Type B pancreatic cell (in vitro differentiated cells): ENCODE results near the gene CCDC171. TPM values are rescaled to one million over a fixed set of nuclear protein-coding genes. Genes with fewer than 3 reads are reported as not detected.
A peak's percentile ranks its signal among the peaks of the same experiment; 100 is the strongest.
"Not testable (repeated sequence)": the region's sequence is repeated elsewhere in the genome, so short reads cannot be mapped to it uniquely, and the experiment has no call there.

Experiments
- DNase-seq: peaks from one replicate; pipeline ENCODE4 v3.0.0; 2021; ENCODE audit warnings: mixed read lengths; ENCODE audit not compliant: unreplicated experiment; ENCODE audit errors: extremely low spot score
- H3K27ac Mint-ChIP-seq: 2 replicates; pipeline ENCODE4 v1.8.0; 2021; ENCODE audit warnings: mild to moderate bottlenecking, mixed read lengths
- H3K27me3 Mint-ChIP-seq: 2 replicates; pipeline ENCODE4 v1.8.0; 2021; ENCODE audit warnings: mixed read lengths
- H3K36me3 Mint-ChIP-seq: 2 replicates; pipeline ENCODE4 v1.8.0; 2021; ENCODE audit warnings: mixed read lengths
- H3K4me1 Mint-ChIP-seq: one replicate; pipeline ENCODE4 v1.8.0; 2021; ENCODE audit warnings: mixed read lengths; ENCODE audit not compliant: unreplicated experiment
- H3K4me3 Mint-ChIP-seq: 2 replicates; pipeline ENCODE4 v1.8.0; 2021; ENCODE audit warnings: mild to moderate bottlenecking, mixed read lengths
- H3K9me3 Mint-ChIP-seq: 2 replicates; pipeline ENCODE4 v1.8.0; 2021; ENCODE audit warnings: mixed read lengths
- CTCF ChIP-seq: fragments of 200-600 bp; sonication (generic); conservative IDR thresholded peaks from 2 replicates; pipeline ENCODE4 v1.5.0; 2021; ENCODE audit warnings: antibody characterized with exemption, mild to moderate bottlenecking
- total RNA-seq: library from RNA; stranded (reverse); gene quantifications from 2 replicates; pipeline ENCODE4 v1.2.1, GENCODE V29; 2021; ENCODE audit warnings: low replicate concordance

Gene CCDC171
- total RNA-seq, 1 donor from 2014 or later, result 7.4 TPM

GRCh38 chr9:15693701-15694100 is 140.9 kb downstream of the CCDC171 start:
- Mint-ChIP-seq H3K4me1 (no peaks in the 10 kb centered on the region), H3K27me3 (no peaks in the 10 kb centered on the region), H3K36me3 (no peaks in the 10 kb centered on the region), H3K4me3 (no peak overlapping the region), H3K27ac (no peak overlapping the region), H3K9me3 (peaks cover under 1% of the 10 kb centered on the region)
- no peak for TF ChIP-seq CTCF
- DNase-seq, result no peak

GRCh38 chr9:15696979-15697378 is 144.1 kb downstream of the CCDC171 start:
- Mint-ChIP-seq H3K4me3 (no peak overlapping the region), H3K27ac (peak overlapping the region; percentile 4), H3K9me3 (peaks cover 6% of the 10 kb centered on the region), H3K27me3 (no peaks in the 10 kb centered on the region), H3K36me3 (peaks cover 8% of the 10 kb centered on the region), H3K4me1 (no peaks in the 10 kb centered on the region)
- DNase-seq, result no peak
- TF ChIP-seq CTCF, result no peak

GRCh38 chr9:15697446-15697851 is 144.6 kb downstream of the CCDC171 start:
- Mint-ChIP-seq H3K27ac (peak overlapping the region; percentile 4), H3K27me3 (no peaks in the 10 kb centered on the region), H3K36me3 (peaks cover 8% of the 10 kb centered on the region), H3K4me1 (no peaks in the 10 kb centered on the region), H3K4me3 (no peak overlapping the region), H3K9me3 (peaks cover 6% of the 10 kb centered on the region)
- no peak for TF ChIP-seq CTCF
- no peak for DNase-seq

- DNase-seq, H3K4me1 Mint-ChIP-seq, H3K9me3 Mint-ChIP-seq, H3K27ac Mint-ChIP-seq, H3K36me3 Mint-ChIP-seq, H3K4me3 Mint-ChIP-seq, H3K27me3 Mint-ChIP-seq: not testable (repeated sequence)
Measured at GRCh38 chr9:15699876-15700559, 147.2 kb downstream of the CCDC171 start.

GRCh38 chr9:15707000-15707399 is 154.2 kb downstream of the CCDC171 start:
- Mint-ChIP-seq H3K4me3 (no peak overlapping the region), H3K36me3 (peaks cover 4% of the 10 kb centered on the region), H3K27me3 (no peaks in the 10 kb centered on the region), H3K9me3 (no peaks in the 10 kb centered on the region), H3K27ac (no peak overlapping the region), H3K4me1 (peaks cover 4% of the 10 kb centered on the region)
- no peak for TF ChIP-seq CTCF
- DNase-seq, result no peak

- Mint-ChIP-seq H3K9me3 (no peaks in the 10 kb centered on the region), H3K27ac (no peak overlapping the region), H3K27me3 (no peaks in the 10 kb centered on the region), H3K36me3 (peaks cover 3% of the 10 kb centered on the region), H3K4me3 (no peak overlapping the region), H3K4me1 (peaks cover 20% of the 10 kb centered on the region)
- no peak for DNase-seq
- no peak for TF ChIP-seq CTCF
Measured at GRCh38 chr9:15711531-15711930, 158.7 kb downstream of the CCDC171 start.
